Stomach smooth muscle (tissue), 2 donors: Measurements from ENCODE around the gene USP10.
"Not testable (repeated sequence)": the region's sequence is repeated elsewhere in the genome, so short reads cannot be mapped to it uniquely, and the experiment has no call there.

ENCODE experiments used
- H3K27ac ChIP-seq: one replicate; pipeline ENCODE4 v1.7.0; 2013; ENCODE audit warnings: mild to moderate bottlenecking, low read length, inconsistent platforms
- H3K27me3 ChIP-seq, 2 donors: one replicate each; pipeline ENCODE4 v1.7.0; 2013; ENCODE audit warnings: low read length in 2 of 2; ENCODE audit not compliant: insufficient read depth in 2 of 2, control insufficient read depth in 1 of 2
- H3K36me3 ChIP-seq, 2 donors: one replicate each; pipeline ENCODE4 v1.7.0; 2013; ENCODE audit warnings: low read length in 2 of 2; ENCODE audit not compliant: control insufficient read depth in 2 of 2, insufficient read depth in 2 of 2
- H3K4me1 ChIP-seq: one replicate; pipeline ENCODE4 v1.7.0; 2013; ENCODE audit warnings: low read length; ENCODE audit not compliant: control insufficient read depth, insufficient read depth
- H3K4me3 ChIP-seq, 2 donors: one replicate each; pipeline ENCODE4 v1.7.0; 2013; ENCODE audit warnings: low read length in 2 of 2
- H3K9ac ChIP-seq, 2 donors: one replicate each; pipeline ENCODE4 v1.7.0; 2013; ENCODE audit warnings: low read length in 2 of 2, mild to moderate bottlenecking in 1 of 2
- H3K9me3 ChIP-seq, 2 donors: one replicate each; pipeline ENCODE4 v1.7.0; 2013; ENCODE audit warnings: low read length in 2 of 2; ENCODE audit not compliant: control insufficient read depth in 2 of 2
- donor health status: healthy.
- donor health status: Pancreatic carcinoma.

The USP10 gene

DNA sequence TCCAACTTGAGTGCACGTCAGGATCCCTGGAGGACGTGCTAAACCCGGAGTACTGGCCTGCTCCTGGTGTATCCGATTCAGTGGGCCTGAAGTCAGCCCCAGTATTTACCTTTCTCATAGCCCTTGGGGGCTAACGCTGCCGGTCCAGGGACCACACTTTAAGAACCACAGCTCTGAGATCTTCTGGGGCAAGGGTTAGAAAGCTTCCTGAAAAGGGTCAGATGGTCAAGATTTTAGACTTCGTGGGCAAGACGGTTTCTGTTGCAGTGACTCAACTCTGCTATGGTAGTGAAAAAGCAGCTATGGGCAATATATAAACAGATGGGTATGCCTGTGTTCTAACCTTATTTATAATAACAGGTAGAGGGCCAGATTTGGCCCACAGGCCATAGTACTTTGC, 14.6 kb upstream of the USP10 start:
- no peaks in the 10 kb centered on the region for H3K36me3 ChIP-seq
- H3K9me3 ChIP-seq = no peaks in the 10 kb centered on the region
- no peak overlapping the region for H3K27ac ChIP-seq
- H3K27me3 ChIP-seq = peaks cover 0 to 4% of the 10 kb centered on the region in 2 donors
- no peak overlapping the region for H3K4me3 ChIP-seq
- H3K4me1 ChIP-seq = no peaks in the 10 kb centered on the region
- H3K9ac ChIP-seq = no peak overlapping the region

DNA sequence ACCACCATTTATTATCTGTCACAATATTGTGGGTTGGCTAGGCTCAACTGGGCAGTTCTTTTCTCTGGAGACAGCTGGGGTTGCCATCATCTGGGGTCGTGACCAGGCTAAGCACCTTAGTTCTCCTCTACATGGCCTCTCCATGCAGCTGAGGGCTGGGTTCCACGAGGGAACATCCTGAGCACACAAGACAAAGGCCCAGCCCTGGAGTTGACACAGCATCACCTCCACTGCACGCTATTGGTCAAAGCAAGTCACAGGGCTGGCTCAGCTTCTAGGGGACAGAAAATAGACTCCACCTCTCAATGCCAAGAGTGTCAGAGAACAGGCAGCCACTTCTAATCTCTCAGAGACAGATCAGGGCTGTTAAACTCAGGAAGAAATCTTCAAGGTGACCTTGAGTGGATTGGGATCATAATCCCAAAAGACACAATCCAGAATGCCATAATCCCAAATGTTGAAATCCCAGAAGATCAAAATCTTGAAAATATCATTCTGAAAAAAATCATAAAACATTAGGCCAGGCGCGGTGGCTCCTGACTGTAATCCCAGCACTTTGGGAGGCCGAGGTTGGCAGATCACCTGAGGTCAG, 13.0 kb upstream of the USP10 start:
- H3K4me3 ChIP-seq = no peak overlapping the region
- no peak overlapping the region for H3K27ac ChIP-seq
- H3K9me3 ChIP-seq = no peaks in the 10 kb centered on the region
- no peaks in the 10 kb centered on the region for H3K4me1 ChIP-seq
- no peak overlapping the region for H3K9ac ChIP-seq
- no peaks in the 10 kb centered on the region for H3K36me3 ChIP-seq
- peaks cover 0 to 4% of the 10 kb centered on the region in 2 donors for H3K27me3 ChIP-seq

DNA sequence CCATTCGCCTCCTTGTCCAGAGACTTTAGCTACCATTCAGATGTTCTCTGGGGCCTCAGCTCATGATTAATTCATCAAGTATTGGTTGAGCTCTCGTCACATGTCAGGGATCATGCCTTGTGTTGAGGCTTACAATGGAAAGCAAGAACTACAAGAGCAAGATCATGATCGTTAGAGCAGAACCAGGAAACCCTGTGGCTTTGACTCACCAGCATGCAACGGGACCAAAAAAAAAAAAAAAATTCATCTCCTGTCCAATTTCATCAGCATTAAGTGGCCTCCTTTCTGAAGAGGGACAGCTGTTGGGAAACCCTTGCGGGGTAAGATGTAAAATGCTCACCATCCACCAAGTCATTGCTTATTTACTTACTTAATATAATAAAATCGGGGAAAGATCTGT, 12.1 kb upstream of the USP10 start:
- H3K4me3 ChIP-seq = no peak overlapping the region
- H3K36me3 ChIP-seq = no peaks in the 10 kb centered on the region
- H3K4me1 ChIP-seq = no peaks in the 10 kb centered on the region
- no peak overlapping the region for H3K27ac ChIP-seq
- H3K9me3 ChIP-seq = no peaks in the 10 kb centered on the region
- H3K9ac ChIP-seq = no peak overlapping the region
- peaks cover 0 to 4% of the 10 kb centered on the region in 2 donors for H3K27me3 ChIP-seq

DNA sequence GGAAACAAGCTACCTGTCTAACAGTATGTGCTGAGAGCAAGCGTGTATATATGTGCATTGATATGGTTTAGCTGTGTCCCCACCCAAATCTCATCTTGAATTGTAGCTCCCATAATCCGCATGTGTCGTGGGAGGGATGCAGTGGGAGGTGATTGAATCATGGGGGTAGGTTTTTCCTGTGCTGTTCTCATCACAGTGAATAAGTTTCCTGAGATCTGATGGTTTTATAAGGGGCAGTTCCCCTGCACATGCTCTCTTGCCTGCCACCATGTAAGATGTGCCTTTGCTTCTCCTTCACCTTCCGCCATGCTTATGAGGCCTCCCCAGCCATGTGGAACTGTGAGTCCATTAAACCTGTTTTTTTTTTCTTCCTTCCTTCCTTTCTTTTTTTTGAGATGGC, 11.6 kb upstream of the USP10 start:
- H3K27me3 ChIP-seq, H3K9ac ChIP-seq, H3K4me3 ChIP-seq, H3K27ac ChIP-seq, H3K9me3 ChIP-seq, H3K4me1 ChIP-seq, H3K36me3 ChIP-seq: not testable (repeated sequence)

DNA sequence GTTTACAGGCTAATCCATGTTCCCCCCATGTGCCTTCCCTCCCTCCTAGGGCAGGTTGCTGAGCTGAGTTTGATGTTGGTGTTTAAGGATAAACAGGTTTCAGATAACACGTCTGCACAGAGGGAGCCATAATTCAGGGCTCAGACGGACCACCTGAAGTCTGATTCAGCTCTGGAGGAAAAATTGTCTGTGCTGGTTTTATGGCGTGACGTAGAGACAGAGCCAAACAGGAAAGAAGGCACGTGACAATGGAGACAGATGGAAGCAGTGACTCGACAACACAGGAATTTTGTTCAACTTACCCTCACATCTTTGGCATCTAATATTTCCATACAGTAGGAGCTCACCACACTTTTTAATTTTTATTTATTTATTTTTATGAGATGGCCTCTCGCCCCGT, 10.7 kb upstream of the USP10 start:
- Histone ChIP-seq H3K4me3 (no peak overlapping the region), H3K27ac (no peak overlapping the region), H3K4me1 (no peaks in the 10 kb centered on the region), H3K36me3 (no peaks in the 10 kb centered on the region), H3K9me3 (no peaks in the 10 kb centered on the region), H3K27me3 (peaks cover 0 to 4% of the 10 kb centered on the region in 2 donors), H3K9ac (no peak overlapping the region)

DNA sequence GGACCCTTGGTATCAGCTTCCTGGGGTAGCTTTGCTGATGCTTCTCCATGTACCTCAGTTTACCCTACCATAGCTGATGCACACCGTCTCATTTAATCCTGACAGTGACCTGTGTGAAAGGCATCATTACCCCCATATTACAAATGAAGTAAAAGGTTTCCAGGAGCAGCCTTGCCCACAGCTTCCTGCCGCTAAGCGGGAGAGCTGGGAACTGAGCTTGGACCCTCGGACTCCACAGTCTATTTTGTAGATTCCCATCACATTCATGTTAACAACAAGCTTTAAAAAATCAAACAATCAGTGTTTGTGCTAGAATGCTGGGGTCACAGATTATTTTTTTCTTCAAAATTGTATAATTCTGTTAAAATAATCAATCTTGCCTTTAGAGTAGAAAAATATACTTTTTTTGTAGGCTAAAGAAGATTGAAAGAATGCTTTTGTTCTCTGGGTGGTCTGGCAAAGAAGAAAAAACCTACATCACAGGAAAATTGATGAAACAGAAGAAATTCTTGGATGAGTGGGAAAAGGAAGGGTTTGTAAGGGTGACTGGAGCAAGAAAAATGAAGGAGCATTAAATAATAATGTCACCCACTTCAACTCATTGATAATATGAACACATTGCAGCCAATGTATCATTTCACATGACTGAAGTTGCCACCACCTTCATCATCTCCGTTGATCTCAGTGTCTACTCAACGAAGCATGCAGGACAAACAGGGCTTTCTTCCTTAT, 9.5 kb upstream of the USP10 start:
- H3K27me3 ChIP-seq = peaks cover 0 to 4% of the 10 kb centered on the region in 2 donors
- no peaks in the 10 kb centered on the region for H3K4me1 ChIP-seq
- no peak overlapping the region for H3K27ac ChIP-seq
- H3K4me3 ChIP-seq = no peak overlapping the region
- H3K9ac ChIP-seq = no peak overlapping the region
- H3K9me3 ChIP-seq = no peaks in the 10 kb centered on the region
- no peaks in the 10 kb centered on the region for H3K36me3 ChIP-seq

DNA sequence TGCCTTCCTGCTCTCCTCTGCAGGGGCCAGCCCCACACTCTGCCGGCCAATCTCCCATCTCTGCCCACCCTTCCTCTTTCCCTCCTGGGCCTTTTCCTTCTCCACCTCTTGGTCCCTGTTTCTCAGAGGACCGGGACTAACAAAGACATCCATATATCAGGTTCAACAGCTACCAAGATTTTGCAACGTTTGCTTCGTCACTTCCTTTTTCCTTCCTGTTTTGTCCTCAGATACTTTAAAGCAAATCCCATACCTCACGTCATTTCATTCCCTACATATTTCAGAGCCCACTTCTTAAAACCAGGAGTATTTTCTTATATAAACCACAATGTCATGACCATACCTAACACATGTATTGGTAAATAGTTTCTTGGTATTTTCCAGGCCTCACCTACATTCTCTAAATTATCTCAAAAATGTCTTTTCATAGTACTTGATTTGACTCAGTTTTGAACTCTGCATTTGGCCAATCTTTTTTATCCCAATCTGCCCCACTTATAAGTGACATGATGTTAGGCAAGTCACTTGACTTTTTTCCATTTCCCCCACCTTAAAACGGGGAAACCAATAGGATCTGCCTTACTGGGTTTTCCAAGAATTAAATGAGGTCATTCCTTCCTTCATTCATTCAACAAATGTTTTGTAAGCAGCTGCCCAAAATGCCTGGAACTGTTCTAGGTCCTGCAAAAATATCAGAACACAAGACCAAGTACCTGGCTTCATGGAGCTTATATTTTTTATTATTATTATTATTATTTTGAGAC, 7.2 kb upstream of the USP10 start:
- Histone ChIP-seq H3K9ac (no peak overlapping the region), H3K36me3 (no peaks in the 10 kb centered on the region), H3K4me3 (no peak overlapping the region), H3K27me3 (peaks cover 0 to 2% of the 10 kb centered on the region in 2 donors), H3K27ac (no peak overlapping the region), H3K4me1 (no peaks in the 10 kb centered on the region), H3K9me3 (no peaks in the 10 kb centered on the region)

DNA sequence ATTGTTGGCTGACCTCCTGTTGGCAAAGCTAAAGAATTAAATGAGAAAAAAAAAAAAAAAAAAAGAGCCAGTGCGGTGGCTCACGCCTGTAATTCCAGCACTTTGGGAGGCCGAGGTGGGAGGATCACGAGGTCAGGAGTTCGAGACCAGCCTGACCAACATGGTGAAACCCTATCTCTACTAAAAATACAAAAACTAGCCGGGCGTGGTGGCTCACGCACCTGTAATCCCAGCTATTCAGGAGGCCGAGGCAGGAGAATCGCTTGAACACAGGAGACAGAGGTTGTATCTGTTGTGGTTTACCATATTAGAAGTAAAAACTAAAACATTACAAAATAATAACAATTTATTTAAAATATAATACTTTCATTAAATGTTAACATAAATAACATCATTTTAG, 5.9 kb upstream of the USP10 start:
- H3K27me3 ChIP-seq, H3K36me3 ChIP-seq, H3K4me3 ChIP-seq, H3K9ac ChIP-seq, H3K27ac ChIP-seq, H3K9me3 ChIP-seq, H3K4me1 ChIP-seq: not testable (repeated sequence)

DNA sequence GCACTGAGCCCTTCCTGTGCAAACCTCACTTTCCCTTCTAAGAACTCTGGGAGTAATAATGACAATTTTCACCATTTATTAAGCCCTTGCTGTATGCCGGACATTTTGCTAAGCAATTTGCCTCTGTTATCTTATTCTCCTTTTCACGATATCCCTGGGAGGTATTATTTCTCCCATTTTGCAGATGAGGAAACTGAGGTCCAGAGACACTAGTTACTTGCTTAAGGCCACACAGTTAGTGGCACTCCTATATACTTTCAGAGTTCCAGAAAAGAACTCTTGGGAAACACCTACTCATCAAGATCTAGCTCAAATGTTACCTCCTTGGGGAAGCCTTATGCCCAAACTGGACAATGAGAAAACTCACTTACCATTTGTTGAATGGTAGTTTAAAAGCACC, 4.8 kb upstream of the USP10 start:
- no peaks in the 10 kb centered on the region for H3K9me3 ChIP-seq
- no peak overlapping the region for H3K4me3 ChIP-seq
- no peak overlapping the region for H3K27ac ChIP-seq
- no peaks in the 10 kb centered on the region for H3K27me3 ChIP-seq
- H3K36me3 ChIP-seq = no peaks in the 10 kb centered on the region
- H3K4me1 ChIP-seq = peaks cover 5% of the 10 kb centered on the region
- no peak overlapping the region for H3K9ac ChIP-seq

DNA sequence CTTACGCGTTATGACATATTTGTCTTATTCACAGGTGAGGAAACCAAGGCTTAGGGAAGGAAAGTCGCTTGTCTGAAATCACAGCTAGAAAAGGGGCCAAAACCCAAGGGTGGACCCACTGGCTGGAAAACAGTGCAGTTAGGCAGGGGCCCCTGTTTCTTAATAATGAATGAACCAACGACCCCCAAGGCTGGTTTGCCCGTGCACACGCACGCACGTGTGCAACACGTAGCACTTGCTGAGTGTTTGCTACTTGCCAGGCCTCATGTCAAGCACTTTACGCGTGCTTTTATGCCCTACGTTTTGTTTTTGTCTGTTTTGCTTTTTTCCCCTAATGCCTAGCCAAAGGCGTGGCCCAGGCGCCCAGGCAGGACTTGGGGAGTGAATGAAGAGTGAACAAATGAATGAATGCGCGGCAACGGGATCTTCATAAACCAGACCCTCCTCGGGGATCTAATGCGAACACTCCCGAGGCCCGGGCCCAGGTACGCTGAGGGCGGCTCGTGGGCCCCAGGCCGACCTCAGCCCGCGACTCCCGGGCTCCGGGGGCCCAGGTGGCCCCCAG, 571 bp upstream of the USP10 start:
- Histone ChIP-seq H3K4me1 (peaks cover 10% of the 10 kb centered on the region), H3K9me3 (no peaks in the 10 kb centered on the region), H3K27me3 (no peaks in the 10 kb centered on the region), H3K9ac (peak overlapping the region; percentile 13 to 62), H3K4me3 (peak overlapping the region; percentile 73 to 86), H3K36me3 (no peaks in the 10 kb centered on the region), H3K27ac (no peak overlapping the region)
